Liver (tissue), 9 donors: ENCODE measurements around the gene CEP83. TPM values are rescaled to one million over a fixed set of nuclear protein-coding genes. Genes with fewer than 3 reads are reported as not detected.

Source experiments
- DNase-seq: peaks from one replicate; pipeline ENCODE4 v3.0.0-alpha.2; 2017; ENCODE audit warnings: low spot score
- H3K27ac ChIP-seq, 2 donors: one replicate each; pipeline ENCODE4 v1.7.0; 2013; ENCODE audit warnings: inconsistent platforms in 2 of 2, low read length in 2 of 2, control low read depth in 1 of 2, low read depth in 1 of 2, mild to moderate bottlenecking in 1 of 2
- H3K27me3 ChIP-seq, 4 donors: one replicate each; pipeline versions ENCODE4 v1.6.1 to v1.7.0; 2013; ENCODE audit warnings: low read length in 3 of 4, inconsistent platforms in 1 of 4, mild to moderate bottlenecking in 1 of 4, moderate library complexity in 1 of 4; ENCODE audit not compliant: control insufficient read depth in 4 of 4, insufficient read depth in 4 of 4
- H3K36me3 ChIP-seq, 4 donors: one replicate each; pipeline versions ENCODE4 v1.6.1 to v1.7.0; 2013; ENCODE audit warnings: low read length in 3 of 4, mild to moderate bottlenecking in 3 of 4, low read depth in 1 of 4, moderate library complexity in 1 of 4; ENCODE audit not compliant: control insufficient read depth in 4 of 4, insufficient read depth in 3 of 4
- H3K4me1 ChIP-seq, 4 donors: one replicate each; pipeline versions ENCODE4 v1.6.1 to v1.7.0; 2013; ENCODE audit warnings: low read length in 3 of 4, mild to moderate bottlenecking in 3 of 4, moderate library complexity in 1 of 4; ENCODE audit not compliant: control insufficient read depth in 4 of 4, insufficient read depth in 4 of 4
- H3K4me3 ChIP-seq, 3 donors: one replicate each; pipeline versions ENCODE4 v1.6.1 to v1.7.0; 2013; ENCODE audit warnings: low read length in 3 of 3, control low read depth in 1 of 3, low read depth in 1 of 3, mild to moderate bottlenecking in 1 of 3
- H3K9ac ChIP-seq, 2 donors: one replicate each; pipeline ENCODE4 v1.7.0; 2013; ENCODE audit warnings: low read length in 2 of 2, mild to moderate bottlenecking in 2 of 2, moderate library complexity in 2 of 2, control low read depth in 1 of 2, low read depth in 1 of 2
- H3K9me3 ChIP-seq, 4 donors: one replicate each; pipeline versions ENCODE4 v1.6.1 to v1.7.0; 2013; ENCODE audit warnings: low read length in 3 of 4; ENCODE audit not compliant: control insufficient read depth in 4 of 4
- ATF3 ChIP-seq: IDR thresholded peaks from 2 replicates; pipeline ENCODE4 v1.6.1; 2016; ENCODE audit warnings: antibody characterized with exemption
- EGR1 ChIP-seq, 2 donors: IDR thresholded peaks; 2 replicates each; pipeline ENCODE4 v1.6.1; 2016 to 2018; ENCODE audit warnings: antibody characterized with exemption in 2 of 2, low read depth in 2 of 2
- FOXA1 ChIP-seq: IDR thresholded peaks from 2 replicates; pipeline ENCODE4 v1.6.1; 2016; ENCODE audit warnings: antibody characterized with exemption
- JUND ChIP-seq, 2 donors: IDR thresholded peaks; 2 replicates each; pipeline ENCODE4 v1.6.1; 2016; ENCODE audit warnings: antibody characterized with exemption in 2 of 2
- RAD21 ChIP-seq, 2 donors: IDR thresholded peaks; 2 replicates each; pipeline ENCODE4 v1.6.1; 2016; ENCODE audit warnings: antibody characterized with exemption in 2 of 2, mild to moderate bottlenecking in 2 of 2
- REST ChIP-seq: IDR thresholded peaks from 2 replicates; pipeline ENCODE4 v1.6.1; 2016; ENCODE audit warnings: antibody characterized with exemption, mild to moderate bottlenecking
- RXRA ChIP-seq, 2 donors: IDR thresholded peaks; 2 replicates each; pipeline ENCODE4 v1.6.1; 2017 to 2018; ENCODE audit warnings: antibody characterized with exemption in 2 of 2, mild to moderate bottlenecking in 1 of 2
- YY1 ChIP-seq: IDR thresholded peaks from 2 replicates; pipeline ENCODE4 v1.6.1; 2016; ENCODE audit warnings: antibody characterized with exemption, mild to moderate bottlenecking
- ZBTB33 ChIP-seq: IDR thresholded peaks from 2 replicates; pipeline ENCODE4 v1.6.1; 2016; ENCODE audit warnings: antibody characterized with exemption
- WGBS: extraction: QIAGEN DNeasy Blood & Tissue Kit; methylation state at CpG from one replicate; pipeline ENCODE4 v1.1.7; 2013; 5-methylcytosine and 5-hydroxymethylcytosine counted together
- polyA plus RNA-seq, 2 donors: library from polyadenylated mRNA; stranded (reverse) in 1 of 2; unstranded in 1 of 2; fragments of 200-250 nt in 1 of 2; fragments of >200 nt in 1 of 2; fragmentation: Nextera tagmentation in 1 of 2; extraction: Ambion mirVana in 1 of 2; gene quantifications; one replicate each; pipeline versions ENCODE4 v1.2.1 to v1.2.3, GENCODE V29; 2013 to 2015
- total RNA-seq, 2 donors: library from RNA; depleted of rRNA; stranded (reverse); fragments of >200 nt; gene quantifications; one replicate each; pipeline ENCODE4 v1.2.3, GENCODE V29; 2014
- TF ChIP-seq, protein P1 (sequence below): IDR thresholded peaks from 2 replicates; pipeline ENCODE4 v1.6.1; 2016; ENCODE audit warnings: antibody characterized with exemption
- donor health status: healthy.
- donor health status: healthy.
- donor health status: healthy.
- donor health status: healthy.
- donor health status: healthy.

The CEP83 gene
- total and polyA plus RNA-seq, 4 donors = 1.9 to 8.4 (median 5.2) TPM

DNA sequence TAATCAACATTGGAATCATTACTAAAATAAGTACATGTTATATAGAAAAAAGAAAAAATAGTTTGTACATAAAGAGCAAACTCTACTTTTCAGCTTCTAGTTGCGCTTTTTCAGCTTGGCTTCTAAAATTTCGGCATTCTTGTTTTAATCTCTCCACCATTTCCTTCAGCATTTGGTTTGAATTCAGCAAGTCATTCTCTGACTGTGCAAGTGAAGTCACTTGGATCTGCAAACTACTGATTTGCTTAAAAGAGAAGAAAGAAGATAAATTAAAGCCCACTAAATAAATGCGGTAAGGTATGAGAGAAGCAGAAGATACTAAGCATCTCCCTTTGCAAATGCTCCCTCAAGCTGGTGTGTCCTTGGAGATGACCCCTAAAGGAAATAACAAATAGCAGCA is 126.3 kb downstream of the CEP83 start:
- Histone ChIP-seq H3K27ac (no peak overlapping the region), H3K27me3 (no peaks in the 10 kb centered on the region), H3K36me3 (no peaks in the 10 kb centered on the region), H3K4me1 (no peaks in the 10 kb centered on the region), H3K9ac (no peak overlapping the region), H3K9me3 (no peaks in the 10 kb centered on the region), H3K4me3 (no peak overlapping the region)
- WGBS = 92% methylated on average over 3 of the region's 3 CpGs
- DNase-seq = no peak
- TF ChIP-seq, protein P1, sequence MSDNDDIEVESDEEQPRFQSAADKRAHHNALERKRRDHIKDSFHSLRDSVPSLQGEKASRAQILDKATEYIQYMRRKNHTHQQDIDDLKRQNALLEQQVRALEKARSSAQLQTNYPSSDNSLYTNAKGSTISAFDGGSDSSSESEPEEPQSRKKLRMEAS = no peak
- TF ChIP-seq ATF3 = no peak
- TF ChIP-seq FOXA1 = no peak

DNA sequence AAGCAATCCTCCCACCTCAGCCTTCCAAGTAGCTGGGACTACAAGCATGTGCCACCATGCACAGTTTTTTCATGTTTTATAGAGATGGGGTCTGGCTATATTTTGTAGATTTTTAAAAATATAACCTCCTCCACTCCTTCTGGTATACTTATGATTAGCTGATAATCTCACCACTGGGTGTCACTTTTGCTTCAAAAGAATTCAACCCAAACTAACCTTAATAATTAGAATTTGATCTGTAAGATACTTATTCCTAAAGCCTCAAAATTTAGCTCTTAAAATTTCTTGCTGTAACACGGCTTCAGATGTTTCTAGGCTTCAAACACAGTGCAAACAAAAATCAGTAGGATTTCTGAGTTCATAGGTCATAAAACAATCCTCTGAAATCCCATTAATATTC is 130.3 kb downstream of the CEP83 start:
- no peak overlapping the region for H3K27ac ChIP-seq
- H3K27me3 ChIP-seq = no peaks in the 10 kb centered on the region
- WGBS = 89% methylated on average over 1 of the region's 1 CpG
- H3K36me3 ChIP-seq = no peaks in the 10 kb centered on the region
- TF ChIP-seq RAD21 (IDR thresholded peaks at IDR 0.05) = peak; percentile 36 to 62
- no peak for TF ChIP-seq ATF3
- no peak for TF ChIP-seq YY1
- no peak overlapping the region for H3K9ac ChIP-seq
- no peaks in the 10 kb centered on the region for H3K9me3 ChIP-seq
- no peak overlapping the region for H3K4me3 ChIP-seq
- no peaks in the 10 kb centered on the region for H3K4me1 ChIP-seq
- DNase-seq = no peak

GRCh38 chr12:94327809-94328208 is 131.9 kb downstream of the CEP83 start:
- no peaks in the 10 kb centered on the region for H3K27me3 ChIP-seq
- DNase-seq = no peak
- H3K36me3 ChIP-seq = peaks cover 0 to 5% (median 2%) of the 10 kb centered on the region in 4 donors
- no peak overlapping the region for H3K9ac ChIP-seq
- H3K4me1 ChIP-seq = no peaks in the 10 kb centered on the region
- no peaks in the 10 kb centered on the region for H3K9me3 ChIP-seq
- no peak overlapping the region for H3K27ac ChIP-seq
- 89% methylated on average over 1 of the region's 1 CpG for WGBS
- no peak for TF ChIP-seq JUND (IDR thresholded peaks at IDR 0.05)
- TF ChIP-seq REST = no peak
- H3K4me3 ChIP-seq = no peak overlapping the region

DNA sequence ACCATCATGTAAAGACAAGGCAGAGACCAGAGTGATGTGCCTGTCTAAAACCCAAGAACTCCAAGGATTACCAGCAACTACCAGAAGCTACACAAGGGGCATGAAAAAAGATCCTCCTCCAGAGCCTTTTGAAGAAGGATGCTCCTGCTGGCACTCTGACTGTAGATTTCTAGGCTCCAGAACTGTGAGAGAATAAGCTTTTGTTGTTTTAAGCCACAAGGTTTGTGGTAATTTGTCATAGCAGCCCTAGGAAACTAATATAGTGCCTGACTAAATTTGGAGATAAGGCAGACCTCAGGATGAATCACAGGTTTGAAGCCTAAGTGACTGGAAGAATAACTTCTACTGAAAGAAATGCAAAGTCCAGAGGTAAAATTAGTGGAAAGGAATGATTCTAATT is 132.9 kb downstream of the CEP83 start:
- Histone ChIP-seq H3K27ac (no peak overlapping the region), H3K36me3 (peaks cover 0 to 7% (median 2%) of the 10 kb centered on the region in 4 donors), H3K9me3 (peaks cover 0 to 3% (median 0%) of the 10 kb centered on the region in 4 donors), H3K27me3 (no peaks in the 10 kb centered on the region), H3K9ac (no peak overlapping the region), H3K4me1 (no peaks in the 10 kb centered on the region), H3K4me3 (no peak overlapping the region)
- no peak for DNase-seq
- TF ChIP-seq FOXA1 (no peak), JUND (IDR thresholded peaks at IDR 0.05) (no peak), ZBTB33 (no peak), EGR1 (IDR thresholded peaks at IDR 0.05; ENCODE audit: low read depth in 2 of 2) (no peak), RXRA (IDR thresholded peaks at IDR 0.05) (no peak)
